Nephron (organoid): ENCODE results near the gene HIPK3.

Experiments used
- H3K27ac Mint-ChIP-seq, 3 experiments: 2 replicates each; pipeline ENCODE4 v1.8.0; 2020; ENCODE audit warnings: mixed read lengths in 3 of 3, mild to moderate bottlenecking in 2 of 3, moderate library complexity in 1 of 3
- H3K27me3 Mint-ChIP-seq: 2 replicates; pipeline ENCODE4 v1.8.0; 2021; ENCODE audit warnings: low read depth, mild to moderate bottlenecking, moderate library complexity, mixed read lengths
- H3K36me3 Mint-ChIP-seq: 2 replicates; pipeline ENCODE4 v1.8.0; 2020; ENCODE audit warnings: low read depth, mixed read lengths
- H3K4me1 Mint-ChIP-seq: 2 replicates; pipeline ENCODE4 v1.8.0; 2020; ENCODE audit warnings: mixed read lengths
- H3K4me3 Mint-ChIP-seq, 3 experiments: 2 replicates each; pipeline ENCODE4 v1.8.0; 2020; ENCODE audit warnings: mild to moderate bottlenecking in 3 of 3, mixed read lengths in 3 of 3, moderate library complexity in 2 of 3
- H3K9me3 Mint-ChIP-seq: 2 replicates; pipeline ENCODE4 v1.8.0; 2020; ENCODE audit warnings: mixed read lengths
- CTCF ChIP-seq, 3 experiments: fragments of 200-600 bp; sonication (generic); IDR thresholded peaks; one replicate each; pipeline ENCODE4 v1.5.0; 2021; ENCODE audit warnings: antibody characterized with exemption in 3 of 3; ENCODE audit not compliant: unreplicated experiment in 3 of 3

HIPK3 gene

GRCh38 chr11:33390944-33391892 lies 134.0 kb downstream of the HIPK3 start:
- TF ChIP-seq CTCF (IDR thresholded peaks at IDR 0.05; ENCODE audit: unreplicated experiment in 3 of 3), result no peak
- H3K9me3 Mint-ChIP-seq, result peaks cover 3% of the 10 kb centered on the region
- H3K36me3 Mint-ChIP-seq, result no peaks in the 10 kb centered on the region
- H3K27ac Mint-ChIP-seq, result no peak overlapping the region
- H3K27me3 Mint-ChIP-seq, result no peaks in the 10 kb centered on the region
- no peak overlapping the region for H3K4me3 Mint-ChIP-seq
- no peaks in the 10 kb centered on the region for H3K4me1 Mint-ChIP-seq

GRCh38 chr11:33391893-33392251 lies 134.7 kb downstream of the HIPK3 start:
- Mint-ChIP-seq H3K27me3 (no peaks in the 10 kb centered on the region), H3K4me1 (no peaks in the 10 kb centered on the region), H3K4me3 (no peak overlapping the region), H3K9me3 (peaks cover 3% of the 10 kb centered on the region), H3K36me3 (no peaks in the 10 kb centered on the region), H3K27ac (no peak overlapping the region)
- no peak for TF ChIP-seq CTCF (IDR thresholded peaks at IDR 0.05; ENCODE audit: unreplicated experiment in 3 of 3)

GRCh38 chr11:33394431-33395109 lies 137.4 kb downstream of the HIPK3 start:
- Mint-ChIP-seq H3K9me3 (no peaks in the 10 kb centered on the region), H3K27me3 (no peaks in the 10 kb centered on the region), H3K36me3 (no peaks in the 10 kb centered on the region), H3K27ac (no peak overlapping the region), H3K4me1 (no peaks in the 10 kb centered on the region), H3K4me3 (no peak overlapping the region)
- TF ChIP-seq CTCF (IDR thresholded peaks at IDR 0.05; ENCODE audit: unreplicated experiment in 3 of 3), result no peak

GRCh38 chr11:33396361-33396760 lies 139.2 kb downstream of the HIPK3 start:
- Mint-ChIP-seq H3K9me3 (no peaks in the 10 kb centered on the region), H3K4me1 (no peaks in the 10 kb centered on the region), H3K36me3 (no peaks in the 10 kb centered on the region), H3K4me3 (no peak overlapping the region), H3K27ac (no peak overlapping the region), H3K27me3 (no peaks in the 10 kb centered on the region)
- TF ChIP-seq CTCF (IDR thresholded peaks at IDR 0.05; ENCODE audit: unreplicated experiment in 3 of 3), result no peak

GRCh38 chr11:33399421-33399820 lies 142.2 kb downstream of the HIPK3 start:
- TF ChIP-seq CTCF (IDR thresholded peaks at IDR 0.05; ENCODE audit: unreplicated experiment in 3 of 3), result no peak

More at GRCh38 chr11:33399421-33399820, 142.2 kb downstream of the HIPK3 start:
- H3K36me3 Mint-ChIP-seq, result no peaks in the 10 kb centered on the region
- H3K4me1 Mint-ChIP-seq, result no peaks in the 10 kb centered on the region
- no peak overlapping the region for H3K4me3 Mint-ChIP-seq
- H3K27me3 Mint-ChIP-seq, result no peaks in the 10 kb centered on the region
- no peak overlapping the region for H3K27ac Mint-ChIP-seq
- H3K9me3 Mint-ChIP-seq, result no peaks in the 10 kb centered on the region
